Thyroid gland (tissue), 4 donors: Measurements from ENCODE around the gene ZNF135. TPM values are rescaled to one million over a fixed set of nuclear protein-coding genes. Genes with fewer than 3 reads are reported as not detected.

Source experiments
- DNase-seq, 2 donors: peaks; one replicate each; pipeline ENCODE4 v3.0.0-alpha.2; 2019
- H3K27ac ChIP-seq, 3 donors: fragments of 200-600 bp; sonication (generic); 1 replicate in 2 of 3; 2 replicates in 1 of 3; pipeline ENCODE4 v1.5.1; 2016 to 2019; ENCODE audit warnings: mild to moderate bottlenecking in 1 of 3, moderate library complexity in 1 of 3
- H3K27me3 ChIP-seq: fragments of 200-600 bp; sonication (generic); one replicate; pipeline ENCODE4 v1.5.1; 2019
- H3K36me3 ChIP-seq, 2 donors: fragments of 200-600 bp; sonication (generic); one replicate each; pipeline ENCODE4 v1.5.1; 2016 to 2019
- H3K4me1 ChIP-seq, 2 donors: fragments of 200-600 bp; sonication (generic); one replicate each; pipeline ENCODE4 v1.5.1; 2017 to 2019
- H3K4me3 ChIP-seq, 3 donors: fragments of 200-600 bp; sonication (generic); replicated peaks in 1 of 3; 1 replicate in 2 of 3; 2 replicates in 1 of 3; pipeline ENCODE4 v1.5.1; 2016; ENCODE audit warnings: mild to moderate bottlenecking in 1 of 3
- H3K9me3 ChIP-seq: fragments of 200-600 bp; sonication (generic); one replicate; pipeline ENCODE4 v1.5.1; 2017
- POLR2A ChIP-seq, 2 donors: fragments of 450-650 bp; IDR thresholded peaks; one replicate each; pipeline ENCODE4 v1.6.1; 2017; ENCODE audit warnings: antibody characterized with exemption in 2 of 2, mild to moderate bottlenecking in 2 of 2, moderate library complexity in 1 of 2
- WGBS, 2 donors: methylation state at CpG; one replicate each; pipeline ENCODE4 v1.1.5; 2017; 5-methylcytosine and 5-hydroxymethylcytosine counted together
- intact Hi-C: fragments of 100-400 bp; cut with DNase I; formaldehyde crosslinking; loops from one replicate; pipeline ENCODE4 v1.15.1; 2023
- total RNA-seq, 4 donors: library from RNA; depleted of rRNA; stranded (reverse); fragments of >200 nt; gene quantifications; one replicate each; pipeline ENCODE4 v1.2.3, GENCODE V29; 2016
- TF ChIP-seq, protein P1 (sequence below), 6 experiments: fragments of 200-600 bp in 3 of 6; fragments of 450-650 bp in 3 of 6; sonication (generic) in 3 of 6; IDR thresholded peaks; one replicate each; pipeline ENCODE4 v1.5.1; 2016 to 2019; ENCODE audit warnings: antibody characterized with exemption in 6 of 6, mild to moderate bottlenecking in 2 of 6, inconsistent platforms in 1 of 6, moderate library complexity in 1 of 6

ZNF135 gene
- total RNA-seq, 4 donors from 2014 or later, result 12.6 to 22.9 (median 18.1) TPM

DNA sequence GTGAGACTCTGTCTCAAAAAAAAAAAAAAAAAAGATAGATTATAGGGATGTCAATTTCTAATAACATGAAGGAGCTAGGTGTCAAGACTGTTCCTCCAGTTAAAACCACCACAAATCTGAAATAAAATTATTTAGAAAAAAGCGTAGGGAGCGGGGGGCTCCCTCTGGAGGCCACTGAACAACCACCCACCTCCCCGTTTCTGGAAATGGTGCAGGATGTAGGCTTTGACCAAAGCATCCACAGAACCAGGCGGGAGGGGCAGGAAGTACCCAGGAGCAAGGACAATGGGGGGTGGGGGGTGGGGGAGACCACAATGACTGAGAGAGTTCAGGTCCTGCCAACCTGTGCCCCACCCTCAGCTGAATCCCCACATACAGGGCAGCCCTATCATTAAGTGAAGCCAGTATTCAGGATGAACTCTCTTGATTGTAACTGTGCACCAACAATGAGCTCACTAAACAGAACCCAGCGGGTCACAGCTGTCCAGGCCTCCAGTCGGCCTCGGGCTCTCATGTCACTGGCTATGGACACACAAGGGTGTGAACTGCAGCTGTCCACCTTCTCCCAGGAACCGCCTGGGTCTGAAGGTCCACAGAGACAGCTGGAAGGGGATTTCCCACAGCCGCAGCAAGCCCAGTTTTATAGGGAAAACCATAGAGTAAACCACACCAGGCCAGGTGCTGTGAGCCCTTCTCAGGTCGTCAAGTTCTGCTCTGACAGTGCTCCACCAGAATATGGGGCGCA lies 32.3 kb downstream of the ZNF135 start:
- no peak overlapping the region for H3K27ac ChIP-seq
- H3K27me3 ChIP-seq, result no peaks in the 10 kb centered on the region
- 79 to 87% methylated on average over 7 to 11 of the region's 11 CpGs for WGBS, 2 donors
- TF ChIP-seq, protein P1, sequence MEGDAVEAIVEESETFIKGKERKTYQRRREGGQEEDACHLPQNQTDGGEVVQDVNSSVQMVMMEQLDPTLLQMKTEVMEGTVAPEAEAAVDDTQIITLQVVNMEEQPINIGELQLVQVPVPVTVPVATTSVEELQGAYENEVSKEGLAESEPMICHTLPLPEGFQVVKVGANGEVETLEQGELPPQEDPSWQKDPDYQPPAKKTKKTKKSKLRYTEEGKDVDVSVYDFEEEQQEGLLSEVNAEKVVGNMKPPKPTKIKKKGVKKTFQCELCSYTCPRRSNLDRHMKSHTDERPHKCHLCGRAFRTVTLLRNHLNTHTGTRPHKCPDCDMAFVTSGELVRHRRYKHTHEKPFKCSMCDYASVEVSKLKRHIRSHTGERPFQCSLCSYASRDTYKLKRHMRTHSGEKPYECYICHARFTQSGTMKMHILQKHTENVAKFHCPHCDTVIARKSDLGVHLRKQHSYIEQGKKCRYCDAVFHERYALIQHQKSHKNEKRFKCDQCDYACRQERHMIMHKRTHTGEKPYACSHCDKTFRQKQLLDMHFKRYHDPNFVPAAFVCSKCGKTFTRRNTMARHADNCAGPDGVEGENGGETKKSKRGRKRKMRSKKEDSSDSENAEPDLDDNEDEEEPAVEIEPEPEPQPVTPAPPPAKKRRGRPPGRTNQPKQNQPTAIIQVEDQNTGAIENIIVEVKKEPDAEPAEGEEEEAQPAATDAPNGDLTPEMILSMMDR (IDR thresholded peaks at IDR 0.05), result no peak
- TF ChIP-seq POLR2A (IDR thresholded peaks at IDR 0.05), result no peak
- no peak for DNase-seq
- H3K4me3 ChIP-seq, result no peak overlapping the region
- intact Hi-C loops, result no loop called here
- peaks cover 0 to 4% of the 10 kb centered on the region in 2 donors for H3K4me1 ChIP-seq
- no peaks in the 10 kb centered on the region for H3K9me3 ChIP-seq
- H3K36me3 ChIP-seq, result peaks cover 6 to 13% of the 10 kb centered on the region in 2 donors

DNA sequence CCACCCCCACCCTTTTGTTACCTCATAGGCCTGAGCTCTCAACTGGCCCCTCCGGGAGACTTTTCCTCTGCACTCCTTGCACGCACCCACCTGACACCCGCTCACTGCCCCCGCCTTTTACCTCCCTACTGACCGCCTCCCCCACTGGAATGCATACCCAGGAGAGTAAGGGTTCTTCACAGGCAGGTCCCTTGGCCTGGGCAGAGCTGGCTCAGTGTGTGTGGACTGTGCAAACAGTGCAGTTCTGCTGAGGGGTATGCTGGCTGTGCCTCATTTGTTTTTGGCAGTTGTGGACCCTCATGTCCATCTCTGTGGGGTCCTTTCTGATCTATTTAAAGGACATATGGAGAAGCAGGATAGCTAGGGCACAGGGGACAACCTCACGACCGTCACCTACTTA lies 34.0 kb downstream of the ZNF135 start:
- H3K27ac ChIP-seq, result no peak overlapping the region
- TF ChIP-seq, protein P1 (IDR thresholded peaks at IDR 0.05), result no peak
- no peak for TF ChIP-seq POLR2A (IDR thresholded peaks at IDR 0.05)
- H3K4me1 ChIP-seq, result peaks cover 8 to 14% of the 10 kb centered on the region in 2 donors
- DNase-seq, result no peak
- 93 to 96% methylated on average over 7 of the region's 7 CpGs for WGBS, 2 donors
- no peaks in the 10 kb centered on the region for H3K9me3 ChIP-seq
- H3K27me3 ChIP-seq, result no peaks in the 10 kb centered on the region
- peaks cover 0 to 5% of the 10 kb centered on the region in 2 donors for H3K36me3 ChIP-seq
- intact Hi-C loops, result no loop called here
- H3K4me3 ChIP-seq, result no peak overlapping the region

DNA sequence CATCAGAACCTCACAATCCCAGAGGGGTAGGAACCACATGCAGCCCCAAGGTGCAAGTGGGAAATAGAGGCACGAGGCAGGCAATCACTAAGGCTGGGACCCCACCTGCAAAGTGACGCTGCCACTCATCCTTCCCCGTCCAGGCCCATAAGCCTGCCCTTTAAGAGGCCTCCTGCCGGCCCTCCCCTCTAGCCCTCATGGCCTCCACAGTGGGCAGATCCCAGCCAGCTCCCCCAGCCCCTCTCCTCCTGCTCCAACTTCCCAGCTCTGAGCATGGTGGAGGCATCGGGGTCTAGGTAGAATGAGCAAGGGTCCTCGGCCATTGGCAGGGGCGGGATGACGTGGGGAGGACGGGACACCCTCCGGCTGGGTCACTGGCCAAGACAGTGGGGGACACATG lies 36.2 kb downstream of the ZNF135 start:
- DNase-seq, result no peak
- H3K27me3 ChIP-seq, result no peaks in the 10 kb centered on the region

DNA sequence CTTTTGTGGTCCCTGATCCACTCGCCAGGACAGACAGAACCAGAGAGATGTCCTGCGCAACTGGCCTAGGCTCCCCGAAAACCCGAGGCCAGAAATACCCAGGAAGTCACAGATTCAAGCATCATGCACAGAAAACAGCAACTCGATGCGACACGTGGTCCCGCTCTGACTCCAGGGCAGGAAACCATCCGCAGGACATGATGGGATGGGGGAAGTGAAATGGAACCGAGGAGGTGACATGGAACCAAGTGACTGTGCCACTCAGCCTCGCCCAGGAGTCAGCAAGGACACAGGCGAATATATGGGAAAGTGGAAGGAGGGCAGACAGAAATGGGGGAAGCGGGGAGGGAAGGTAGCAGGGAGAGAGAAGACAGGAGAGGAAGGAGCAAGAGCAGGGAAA lies 37.8 kb downstream of the ZNF135 start:
- DNase-seq, result peak; percentile 54 to 61
- Histone ChIP-seq H3K27ac (peak overlapping the region; percentile 94 to 98 (median 97)), H3K4me3 (peak overlapping the region in 1 of 3 donors; percentile 96), H3K27me3 (no peaks in the 10 kb centered on the region), H3K9me3 (no peaks in the 10 kb centered on the region), H3K4me1 (peaks cover 12 to 19% of the 10 kb centered on the region in 2 donors), H3K36me3 (no peaks in the 10 kb centered on the region)
- TF ChIP-seq POLR2A (IDR thresholded peaks at IDR 0.05), result no peak
- TF ChIP-seq, protein P1 (IDR thresholded peaks at IDR 0.05), result no peak
- WGBS, 2 donors, result 60 to 72% methylated on average over 13 of the region's 13 CpGs
- intact Hi-C loops, result loop anchor here (5.0 kb wide), 2 partner anchors 60 to 80 kb away; no protein-coding TSS in a partner anchor

More for the DNA sequence above, 36.2 kb downstream of the ZNF135 start:
- H3K36me3 ChIP-seq, result no peaks in the 10 kb centered on the region
- WGBS, 2 donors, result 98% methylated on average over 5 to 10 of the region's 10 CpGs
- H3K9me3 ChIP-seq, result no peaks in the 10 kb centered on the region
- no peak overlapping the region for H3K27ac ChIP-seq
- H3K4me1 ChIP-seq, result peaks cover 12 to 19% of the 10 kb centered on the region in 2 donors
- TF ChIP-seq, protein P1 (IDR thresholded peaks at IDR 0.05), result no peak
- no peak for TF ChIP-seq POLR2A (IDR thresholded peaks at IDR 0.05)
- H3K4me3 ChIP-seq, result no peak overlapping the region
- intact Hi-C loops, result loop anchor here (5.0 kb wide), 2 partner anchors 62 to 78 kb away; no protein-coding TSS in a partner anchor

DNA sequence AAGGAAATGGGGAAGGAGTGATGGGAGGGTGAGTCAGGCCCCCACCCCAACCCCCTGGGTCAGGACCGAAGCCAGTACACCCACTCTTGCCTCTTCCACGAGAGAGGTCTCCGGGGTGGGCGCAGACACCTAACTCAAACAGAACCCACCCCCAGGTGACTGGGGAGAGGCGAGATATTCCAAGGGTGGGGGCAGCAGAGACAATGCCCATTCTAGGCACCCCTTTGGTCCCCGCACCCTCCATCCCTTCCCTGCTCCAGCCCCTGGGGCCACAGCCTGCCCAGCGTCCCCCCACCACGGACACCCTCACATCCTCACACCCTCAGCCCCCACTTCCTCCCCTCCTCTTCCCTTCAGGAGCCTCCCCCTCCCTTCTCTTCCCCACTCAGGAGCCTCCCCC lies 38.3 kb downstream of the ZNF135 start:
- Histone ChIP-seq H3K27me3 (no peaks in the 10 kb centered on the region), H3K4me1 (peaks cover 12 to 19% of the 10 kb centered on the region in 2 donors), H3K36me3 (no peaks in the 10 kb centered on the region), H3K9me3 (no peaks in the 10 kb centered on the region), H3K4me3 (peak overlapping the region in 2 of 3 donors; percentile 96 to 97), H3K27ac (peak overlapping the region; percentile 94 to 98 (median 97))
- intact Hi-C loops, result loop anchor here (5.0 kb wide), 2 partner anchors 60 to 80 kb away; no protein-coding TSS in a partner anchor
- WGBS, 2 donors, result 30 to 32% methylated on average over 8 of the region's 8 CpGs
- no peak for DNase-seq
- TF ChIP-seq, protein P1 (IDR thresholded peaks at IDR 0.05), result no peak
- TF ChIP-seq POLR2A (IDR thresholded peaks at IDR 0.05), result no peak
